GM19099 (cell line): ENCODE results near the gene DELE1.

Experiments used
- POLR2A ChIP-seq: IDR thresholded peaks from 3 replicates; pipeline ENCODE4 v1.6.1; 2011; ENCODE audit warnings: low read depth; ENCODE audit not compliant: insufficient read length; ENCODE audit errors: extremely low read depth

Gene DELE1

GRCh38 chr5:141976176-141976575 lies 52.5 kb downstream of the DELE1 start:
- no peak for TF ChIP-seq POLR2A

GRCh38 chr5:141978389-141978788 lies 54.7 kb downstream of the DELE1 start:
- TF ChIP-seq POLR2A, result no peak

- TF ChIP-seq POLR2A, result no peak
Measured at GRCh38 chr5:141982626-141983025, 59.0 kb downstream of the DELE1 start.

GRCh38 chr5:141986072-141986471 lies 62.4 kb downstream of the DELE1 start:
- no peak for TF ChIP-seq POLR2A

DNA sequence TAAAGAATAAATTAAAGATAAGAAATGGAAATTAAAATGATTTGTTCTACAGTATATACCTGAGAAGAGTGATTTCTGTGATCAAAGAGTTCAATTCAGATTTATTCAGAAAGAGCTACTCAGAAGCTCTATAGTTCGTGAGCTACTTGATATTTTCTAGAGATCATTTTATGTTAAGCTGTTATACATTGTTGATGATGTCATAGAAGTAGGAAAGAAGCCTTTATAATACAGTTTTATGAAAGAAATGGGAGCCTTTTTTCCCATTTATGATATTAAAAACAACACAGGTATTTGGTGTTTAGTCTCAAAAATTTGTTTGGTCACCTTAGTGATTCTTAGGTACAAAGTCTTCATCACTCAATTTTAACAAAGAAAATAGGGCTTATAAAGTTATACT lies 66.0 kb downstream of the DELE1 start:
- TF ChIP-seq POLR2A, result no peak
